ENCODE results near the gene SLC17A8.
"Not testable (repeated sequence)": the region's sequence is repeated elsewhere in the genome, so short reads cannot be mapped to it uniquely, and the experiment has no call there.

Gene SLC17A8

GRCh38 chr12:100427078-100427477, 70.2 kb downstream of the SLC17A8 start (continued):
- TF ChIP-seq ZNF629 (tag by site-specific recombination; IDR thresholded peaks at IDR 0.05) (peak; percentile 72), REST (tag by site-specific recombination; IDR thresholded peaks at IDR 0.05) (no peak), ZBTB17 (tag by site-specific recombination; IDR thresholded peaks at IDR 0.05) (peak; percentile 48; the same call in 1 of the 2 replicates), KLF17 (tag by site-specific recombination; IDR thresholded peaks at IDR 0.05) (no peak), ELK4 (IDR thresholded peaks at IDR 0.05; ENCODE audit: borderline replicate concordance, low read depth, low read length) (no peak), ATF2 (tag by site-specific recombination; IDR thresholded peaks at IDR 0.05; ENCODE audit: low read depth) (peak; percentile 35; the same call in 1 of the 2 replicates)

GRCh38 chr12:100430251-100430650, 73.4 kb downstream of the SLC17A8 start:
- H3K9me3 ChIP-seq (ENCODE audit: control insufficient read depth, insufficient read depth, low read depth, low read length); H3K4me3 ChIP-seq (ENCODE audit: low read depth, low read length); H3K4me1 ChIP-seq (ENCODE audit: control insufficient read depth, insufficient read depth, low read length); POLR2A ChIA-PET; H3K36me3 ChIP-seq (ENCODE audit: control insufficient read depth in 2 of 2, insufficient read depth in 1 of 2, low read length in 2 of 2); H3K27ac ChIP-seq (ENCODE audit: extremely low read depth, low read depth, low read length): not testable (repeated sequence)
- CTCF ChIA-PET: interaction anchor here (0.7 kb wide), 1 partner anchor 79 kb away, joined by 4 read pairs; no protein-coding TSS in a partner anchor

- Histone ChIP-seq H3K36me3 (ENCODE audit: control insufficient read depth in 2 of 2, insufficient read depth in 1 of 2, low read length in 2 of 2) (no peaks in the 10 kb centered on the region), H3K27ac (ENCODE audit: extremely low read depth, low read depth, low read length) (no peak overlapping the region), H3K4me1 (ENCODE audit: control insufficient read depth, insufficient read depth, low read length) (no peaks in the 10 kb centered on the region), H3K4me3 (ENCODE audit: low read depth, low read length) (no peak overlapping the region), H3K9me3 (ENCODE audit: control insufficient read depth, insufficient read depth, low read depth, low read length) (no peaks in the 10 kb centered on the region)
- POLR2A ChIA-PET: no interaction called here
- TF ChIP-seq ATF2 (tag by site-specific recombination; IDR thresholded peaks at IDR 0.05; ENCODE audit: low read depth) (0 out of 2 replicates have a peak, but pooled peaks have one; percentile 8), CTCF (tag by site-specific recombination; IDR thresholded peaks at IDR 0.05) (no peak)
- CTCF ChIA-PET: no interaction called here
These were observed 76.8 kb downstream of the SLC17A8 start for GRCh38 chr12:100433701-100434100.

GRCh38 chr12:100434177-100434576, 77.3 kb downstream of the SLC17A8 start:
- Histone ChIP-seq H3K4me3 (ENCODE audit: low read depth, low read length) (no peak overlapping the region), H3K9me3 (ENCODE audit: control insufficient read depth, insufficient read depth, low read depth, low read length) (no peaks in the 10 kb centered on the region), H3K36me3 (ENCODE audit: control insufficient read depth in 2 of 2, insufficient read depth in 1 of 2, low read length in 2 of 2) (no peaks in the 10 kb centered on the region), H3K4me1 (ENCODE audit: control insufficient read depth, insufficient read depth, low read length) (no peaks in the 10 kb centered on the region), H3K27ac (ENCODE audit: extremely low read depth, low read depth, low read length) (no peak overlapping the region)
- POLR2A ChIA-PET: no interaction called here
- TF ChIP-seq ZBTB49 (tag by site-specific recombination; IDR thresholded peaks at IDR 0.05; ENCODE audit: low read depth) (no peak), INSM2 (tag by site-specific recombination; IDR thresholded peaks at IDR 0.05) (no peak), ZSCAN16 (tag by site-specific recombination; IDR thresholded peaks at IDR 0.05) (no peak)
- CTCF ChIA-PET: no interaction called here
